ENCODE results near the gene MASP1.

MASP1 gene

GRCh38 chr3:187211532-187212195 lies 79.9 kb downstream of the MASP1 start:
- H3K36me3 ChIP-seq (ENCODE audit: control insufficient read depth, insufficient read depth, low read length) = no peaks in the 10 kb centered on the region
- no peaks in the 10 kb centered on the region; the same call in none of the 2 replicates for H3K27me3 ChIP-seq (replicated peaks; ENCODE audit: control insufficient read depth, insufficient read depth, low read length)
- DNase-seq (ENCODE audit: extremely low read depth, insufficient read length) = no peak
- TF ChIP-seq CTCF (IDR thresholded peaks at IDR 0.05; ENCODE audit: insufficient read depth, low read length, poor library complexity, severe bottlenecking) = no peak
- H3K4me3 ChIP-seq (replicated peaks; ENCODE audit: low read depth, low read length) = no peak overlapping the region

GRCh38 chr3:187210545-187211327 lies 80.8 kb downstream of the MASP1 start:
- no peak for TF ChIP-seq CTCF (IDR thresholded peaks at IDR 0.05; ENCODE audit: insufficient read depth, low read length, poor library complexity, severe bottlenecking)
- DNase-seq (ENCODE audit: extremely low read depth, insufficient read length) = no peak
- H3K27me3 ChIP-seq (replicated peaks; ENCODE audit: control insufficient read depth, insufficient read depth, low read length) = no peaks in the 10 kb centered on the region; the same call in none of the 2 replicates
- no peaks in the 10 kb centered on the region for H3K36me3 ChIP-seq (ENCODE audit: control insufficient read depth, insufficient read depth, low read length)
- no peak overlapping the region for H3K4me3 ChIP-seq (replicated peaks; ENCODE audit: low read depth, low read length)

GRCh38 chr3:187210091-187210490 lies 81.4 kb downstream of the MASP1 start:
- no peak for DNase-seq (ENCODE audit: extremely low read depth, insufficient read length)
- TF ChIP-seq CTCF (IDR thresholded peaks at IDR 0.05; ENCODE audit: insufficient read depth, low read length, poor library complexity, severe bottlenecking) = no peak
- H3K36me3 ChIP-seq (ENCODE audit: control insufficient read depth, insufficient read depth, low read length) = no peaks in the 10 kb centered on the region
- H3K4me3 ChIP-seq (replicated peaks; ENCODE audit: low read depth, low read length) = no peak overlapping the region
- no peaks in the 10 kb centered on the region; the same call in none of the 2 replicates for H3K27me3 ChIP-seq (replicated peaks; ENCODE audit: control insufficient read depth, insufficient read depth, low read length)

GRCh38 chr3:187209491-187209890 lies 82.0 kb downstream of the MASP1 start:
- no peak for DNase-seq (ENCODE audit: extremely low read depth, insufficient read length)
- H3K27me3 ChIP-seq (replicated peaks; ENCODE audit: control insufficient read depth, insufficient read depth, low read length) = no peaks in the 10 kb centered on the region; the same call in none of the 2 replicates
- no peak overlapping the region for H3K4me3 ChIP-seq (replicated peaks; ENCODE audit: low read depth, low read length)
- TF ChIP-seq CTCF (IDR thresholded peaks at IDR 0.05; ENCODE audit: insufficient read depth, low read length, poor library complexity, severe bottlenecking) = no peak
- no peaks in the 10 kb centered on the region for H3K36me3 ChIP-seq (ENCODE audit: control insufficient read depth, insufficient read depth, low read length)

DNA sequence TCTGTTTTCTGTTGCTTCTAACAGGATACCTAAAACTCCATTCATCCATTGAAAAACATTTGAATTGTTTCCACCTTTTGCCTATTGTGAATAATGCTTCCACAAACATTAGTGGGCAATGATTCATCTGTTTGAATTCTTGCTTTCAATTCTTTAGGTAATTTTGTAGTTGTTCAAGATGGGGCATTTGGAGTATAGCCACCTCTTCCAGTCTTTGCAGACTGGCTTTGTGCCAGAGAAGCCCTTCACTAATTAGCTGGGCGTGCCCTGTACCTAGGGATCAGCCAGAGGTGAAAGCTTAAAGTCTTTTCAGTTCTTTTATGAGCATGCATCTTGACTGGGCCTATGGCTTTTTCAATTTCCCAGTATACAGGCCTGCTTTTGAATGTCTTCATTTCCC lies 83.4 kb downstream of the MASP1 start:
- Histone ChIP-seq H3K36me3 (ENCODE audit: control insufficient read depth, insufficient read depth, low read length) (no peaks in the 10 kb centered on the region), H3K27me3 (replicated peaks; ENCODE audit: control insufficient read depth, insufficient read depth, low read length) (no peaks in the 10 kb centered on the region; the same call in none of the 2 replicates), H3K4me3 (replicated peaks; ENCODE audit: low read depth, low read length) (no peak overlapping the region)
- TF ChIP-seq CTCF (IDR thresholded peaks at IDR 0.05; ENCODE audit: insufficient read depth, low read length, poor library complexity, severe bottlenecking) = no peak
- DNase-seq (ENCODE audit: extremely low read depth, insufficient read length) = no peak
